T-helper 2 cell treated with Interferon-gamma antibody and Interleukin-4, amounts not matched to agents 100 ng/mL and 5 ng/mL, for 36 hours (primary cell): ENCODE data around the gene SRPK2. TPM values are rescaled to one million over a fixed set of nuclear protein-coding genes. Genes with fewer than 3 reads are reported as not detected.
"Not testable (repeated sequence)": the region's sequence is repeated elsewhere in the genome, so short reads cannot be mapped to it uniquely, and the experiment has no call there.

Source experiments
- intact Hi-C: fragments of 100-400 bp; cut with micrococcal nuclease; formaldehyde crosslinking; loops from one replicate; pipeline ENCODE4 v1.15.1; 2023
- total RNA-seq: library from RNA; stranded (reverse); gene quantifications from 2 replicates; pipeline ENCODE4 v1.2.3, GENCODE V29; 2022

Gene SRPK2
- total RNA-seq, 1 donor from 2014 or later = 47.5 TPM

GRCh38 chr7:105377903-105378302 lies 10.8 kb downstream of the SRPK2 start:
- intact Hi-C loops = no loop called here

- intact Hi-C loops = no loop called here
These were observed 11.7 kb downstream of the SRPK2 start for GRCh38 chr7:105376908-105377533.

- intact Hi-C loops = no loop called here
These were observed 18.8 kb downstream of the SRPK2 start for GRCh38 chr7:105369944-105370343.

- intact Hi-C loops = no loop called here
These were observed 21.3 kb downstream of the SRPK2 start for GRCh38 chr7:105367458-105367857.

- intact Hi-C loops = no loop called here
These were observed 22.9 kb downstream of the SRPK2 start for GRCh38 chr7:105365541-105366534.

GRCh38 chr7:105364684-105365083 lies 24.0 kb downstream of the SRPK2 start:
- intact Hi-C loops = no loop called here

GRCh38 chr7:105363657-105364056 lies 25.1 kb downstream of the SRPK2 start:
- intact Hi-C loops = not testable (repeated sequence)

- intact Hi-C loops = not testable (repeated sequence)
These were observed 26.0 kb downstream of the SRPK2 start for GRCh38 chr7:105362685-105363084.

GRCh38 chr7:105361995-105362394 lies 26.7 kb downstream of the SRPK2 start:
- intact Hi-C loops = not testable (repeated sequence)

- intact Hi-C loops = not testable (repeated sequence)
These were observed 28.6 kb downstream of the SRPK2 start for GRCh38 chr7:105360149-105360548.

- intact Hi-C loops = no loop called here
These were observed 33.0 kb downstream of the SRPK2 start for GRCh38 chr7:105355701-105356100.

- intact Hi-C loops = loop anchor here (5.0 kb wide), 2 partner anchors 57 to 412 kb away; no protein-coding TSS in a partner anchor
These were observed 34.3 kb downstream of the SRPK2 start for GRCh38 chr7:105354383-105354782.

GRCh38 chr7:105353752-105354328 lies 34.9 kb downstream of the SRPK2 start:
- intact Hi-C loops = loop anchor here (2.0 to 5.0 kb wide), 3 partner anchors 35 to 412 kb away; partner anchors contain the start of gene SRPK2

- intact Hi-C loops = loop anchor here (2.0 to 5.0 kb wide), 3 partner anchors 36 to 411 kb away; partner anchors contain the start of gene SRPK2
These were observed 35.6 kb downstream of the SRPK2 start for GRCh38 chr7:105352901-105353668.

GRCh38 chr7:105352018-105352612 lies 36.6 kb downstream of the SRPK2 start:
- intact Hi-C loops = loop anchor here (2.0 to 5.0 kb wide), 3 partner anchors 37 to 410 kb away; partner anchors contain the start of gene SRPK2

- intact Hi-C loops = loop anchor here (5.0 kb wide), 2 partner anchors 54 to 409 kb away; no protein-coding TSS in a partner anchor
These were observed 37.8 kb downstream of the SRPK2 start for GRCh38 chr7:105350906-105351305.

- intact Hi-C loops = not testable (repeated sequence)
These were observed 40.5 kb downstream of the SRPK2 start for GRCh38 chr7:105348177-105348576.

- intact Hi-C loops = no loop called here
These were observed 42.0 kb downstream of the SRPK2 start for GRCh38 chr7:105346593-105347322.

- intact Hi-C loops = no loop called here
These were observed 42.6 kb downstream of the SRPK2 start for GRCh38 chr7:105346138-105346537.

GRCh38 chr7:105345725-105346124 lies 43.0 kb downstream of the SRPK2 start:
- intact Hi-C loops = no loop called here
